Bronchial epithelial cell (primary cell): ENCODE results near the gene HDAC10. TPM values are rescaled to one million over a fixed set of nuclear protein-coding genes. Genes with fewer than 3 reads are reported as not detected.

Experiments used
- DNase-seq: peaks from one replicate; pipeline ENCODE4 v3.0.0-alpha.2; 2010; ENCODE audit warnings: low read depth
- FAIRE-seq: peaks from 2 replicates; lab custom pipeline; 2011; peaks lifted over from hg19 to GRCh38; lab: Jason Lieb, UNC
- H3K27me3 ChIP-seq: 2 replicates; pipeline ENCODE4 v1.5.1; 2011; ENCODE audit warnings: low read length; ENCODE audit not compliant: control insufficient read depth, insufficient read depth
- H3K36me3 ChIP-seq: 2 replicates; pipeline ENCODE4 v1.5.1; 2011; ENCODE audit warnings: low read length; ENCODE audit not compliant: control insufficient read depth, insufficient read depth
- H3K4me3 ChIP-seq: 2 replicates; pipeline ENCODE4 v1.5.1; 2011; ENCODE audit warnings: mild to moderate bottlenecking, low read depth, low read length, control low read depth
- total RNA-seq: library from RNA; depleted of rRNA; stranded (reverse); fragments of >200 nt; gene quantifications from 2 replicates; pipeline ENCODE4 v1.2.1, GENCODE V29; 2014
- TF ChIP-seq, protein P1 (sequence below): IDR thresholded peaks from 2 replicates; pipeline ENCODE4 v1.5.1; 2011; ENCODE audit warnings: mild to moderate bottlenecking, moderate library complexity, low read length, control low read depth, inconsistent platforms; ENCODE audit not compliant: insufficient read depth, severe bottlenecking

The HDAC10 gene
- total RNA-seq, 1 donor from 2014 or later = 9.7 TPM

DNA sequence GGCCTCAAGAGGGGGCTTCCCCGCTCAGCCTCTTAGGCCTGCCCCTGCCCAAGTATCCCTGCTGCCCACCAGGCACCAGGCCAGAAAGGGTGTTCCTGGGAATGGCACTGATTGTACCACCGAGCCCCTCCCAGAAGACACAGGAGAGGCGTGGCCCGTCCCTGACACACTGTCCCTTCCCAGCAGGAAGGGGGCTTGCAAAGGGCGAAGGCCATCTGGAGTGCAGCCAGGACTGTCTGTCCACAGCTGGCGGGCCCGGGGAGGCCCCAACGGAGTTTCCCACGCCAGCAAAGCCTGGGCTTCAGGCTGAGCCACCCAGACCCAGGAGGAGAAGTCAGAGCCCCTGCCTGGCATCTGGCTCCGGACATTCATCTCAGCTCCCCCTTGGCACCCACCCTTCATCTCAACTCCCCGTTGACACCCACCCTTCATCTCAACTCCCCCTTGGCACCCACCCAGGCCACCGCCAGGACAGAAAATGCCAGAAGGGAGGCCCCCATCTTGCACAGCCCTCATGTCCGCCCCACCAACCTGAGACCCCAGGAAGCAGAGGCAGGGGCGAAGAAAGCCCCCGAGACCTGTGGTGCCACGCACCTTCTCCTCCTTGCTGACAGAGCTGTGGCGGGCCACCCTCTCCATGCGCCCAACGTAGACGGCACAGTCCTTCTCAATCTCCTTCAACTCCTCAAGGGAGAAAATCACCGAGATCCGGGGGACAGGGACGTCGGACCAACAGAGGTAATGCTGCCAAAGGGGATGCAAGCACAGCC is 25.7 kb downstream of the HDAC10 start:
- no peaks in the 10 kb centered on the region for H3K27me3 ChIP-seq
- peaks cover 29% of the 10 kb centered on the region for H3K36me3 ChIP-seq
- H3K4me3 ChIP-seq = no peak overlapping the region
- FAIRE-seq (no peak), DNase-seq (no peak)
- TF ChIP-seq, protein P1, sequence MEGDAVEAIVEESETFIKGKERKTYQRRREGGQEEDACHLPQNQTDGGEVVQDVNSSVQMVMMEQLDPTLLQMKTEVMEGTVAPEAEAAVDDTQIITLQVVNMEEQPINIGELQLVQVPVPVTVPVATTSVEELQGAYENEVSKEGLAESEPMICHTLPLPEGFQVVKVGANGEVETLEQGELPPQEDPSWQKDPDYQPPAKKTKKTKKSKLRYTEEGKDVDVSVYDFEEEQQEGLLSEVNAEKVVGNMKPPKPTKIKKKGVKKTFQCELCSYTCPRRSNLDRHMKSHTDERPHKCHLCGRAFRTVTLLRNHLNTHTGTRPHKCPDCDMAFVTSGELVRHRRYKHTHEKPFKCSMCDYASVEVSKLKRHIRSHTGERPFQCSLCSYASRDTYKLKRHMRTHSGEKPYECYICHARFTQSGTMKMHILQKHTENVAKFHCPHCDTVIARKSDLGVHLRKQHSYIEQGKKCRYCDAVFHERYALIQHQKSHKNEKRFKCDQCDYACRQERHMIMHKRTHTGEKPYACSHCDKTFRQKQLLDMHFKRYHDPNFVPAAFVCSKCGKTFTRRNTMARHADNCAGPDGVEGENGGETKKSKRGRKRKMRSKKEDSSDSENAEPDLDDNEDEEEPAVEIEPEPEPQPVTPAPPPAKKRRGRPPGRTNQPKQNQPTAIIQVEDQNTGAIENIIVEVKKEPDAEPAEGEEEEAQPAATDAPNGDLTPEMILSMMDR = no peak

DNA sequence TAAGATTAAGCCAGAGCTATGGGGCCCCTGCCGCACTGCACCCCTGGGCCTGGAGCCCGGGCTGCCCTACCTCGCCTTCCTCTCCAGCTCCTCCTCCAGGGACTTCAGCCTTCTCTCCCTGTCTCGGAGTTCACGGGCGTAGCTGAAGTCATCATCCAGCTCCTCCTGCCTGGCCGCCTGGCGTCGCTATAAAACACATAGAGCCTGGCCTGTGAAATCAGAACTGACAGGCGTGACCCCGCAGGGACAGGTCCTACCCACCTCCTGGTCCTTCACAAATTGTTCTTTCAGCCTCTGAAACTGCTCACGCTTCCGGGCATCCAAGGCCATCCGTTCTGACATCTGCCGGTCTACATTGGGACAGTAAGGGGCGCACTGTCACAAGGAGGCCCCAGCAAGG is 27.0 kb downstream of the HDAC10 start:
- FAIRE-seq = no peak
- H3K4me3 ChIP-seq = no peak overlapping the region
- no peak for DNase-seq
- TF ChIP-seq, protein P1 = no peak
- H3K36me3 ChIP-seq = peaks cover 27% of the 10 kb centered on the region
- no peaks in the 10 kb centered on the region for H3K27me3 ChIP-seq

GRCh38 chr22:50222508-50222907 is 28.6 kb downstream of the HDAC10 start:
- TF ChIP-seq, protein P1 = no peak
- Histone ChIP-seq H3K36me3 (peaks cover 28% of the 10 kb centered on the region), H3K4me3 (no peak overlapping the region), H3K27me3 (no peaks in the 10 kb centered on the region)
- FAIRE-seq = no peak
- no peak for DNase-seq

GRCh38 chr22:50221410-50222300 is 29.4 kb downstream of the HDAC10 start:
- FAIRE-seq (no peak), DNase-seq (no peak)
- Histone ChIP-seq H3K27me3 (no peaks in the 10 kb centered on the region), H3K4me3 (no peak overlapping the region), H3K36me3 (peaks cover 31% of the 10 kb centered on the region)
- TF ChIP-seq, protein P1 = peak; percentile 1

DNA sequence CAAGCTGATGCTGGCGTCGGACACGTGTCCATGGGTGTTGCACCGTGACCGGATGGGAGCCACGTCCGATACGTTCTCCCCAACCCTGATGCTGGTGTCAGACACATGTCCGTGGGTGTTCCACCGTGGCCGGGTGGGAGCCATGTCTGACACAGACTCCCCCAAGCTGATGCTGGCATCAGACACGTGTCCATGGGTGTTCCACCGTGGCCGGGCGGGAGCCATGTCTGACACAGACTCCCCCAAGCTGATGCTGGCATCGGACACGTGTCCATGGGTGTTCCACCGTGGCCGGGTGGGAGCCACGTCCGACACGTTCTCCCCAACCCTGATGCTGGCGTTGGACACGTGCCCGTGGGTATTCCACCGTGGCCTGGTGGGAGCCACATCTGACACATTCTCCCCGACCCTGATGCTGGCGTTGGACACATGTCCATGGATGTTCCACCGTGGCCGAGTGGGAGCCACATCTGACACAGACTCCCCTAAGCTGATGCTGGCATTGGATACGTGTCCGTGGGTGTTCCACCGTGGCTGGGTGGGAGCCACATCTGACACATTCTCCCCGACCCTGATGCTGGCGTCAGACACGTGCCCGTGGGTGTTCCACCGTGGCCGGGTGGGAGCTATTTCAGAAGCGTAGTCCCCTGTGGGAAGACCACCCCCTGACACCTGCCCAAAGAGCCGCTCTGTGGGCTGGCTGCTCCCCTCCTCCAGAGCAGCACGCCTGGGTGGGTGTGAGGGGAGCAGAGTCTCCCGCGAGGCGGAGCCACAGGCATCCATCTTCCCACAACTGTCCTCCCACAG is 30.3 kb downstream of the HDAC10 start:
- peaks cover 36% of the 10 kb centered on the region for H3K36me3 ChIP-seq
- DNase-seq (no peak), FAIRE-seq (peak; percentile 89)
- TF ChIP-seq, protein P1 = no peak
- H3K27me3 ChIP-seq = no peaks in the 10 kb centered on the region
- no peak overlapping the region for H3K4me3 ChIP-seq
